IMR-90 (cell line): Measurements from ENCODE around the gene B4GALT1.
A peak's percentile ranks its signal among the peaks of the same experiment; 100 is the strongest.

Experiments
- CEBPB ChIP-seq: IDR thresholded peaks from 2 replicates; pipeline ENCODE4 v1.6.1; 2012; ENCODE audit warnings: low read depth, low read length, improper control_type of control experiment
- CHD1 ChIP-seq: IDR thresholded peaks from 2 replicates; pipeline ENCODE4 v1.6.1; 2012; ENCODE audit warnings: low read depth, low read length, improper control_type of control experiment
- CTCF ChIP-seq: conservative IDR thresholded peaks from 2 replicates; pipeline ENCODE4 v1.5.1; 2012; ENCODE audit warnings: mild to moderate bottlenecking, low read depth, low read length, improper control_type of control experiment
- ELK1 ChIP-seq: fragments of 150-350 bp; IDR thresholded peaks from 2 replicates; pipeline ENCODE4 v1.6.1; 2016; ENCODE audit warnings: low read depth, mild to moderate bottlenecking, low read length, moderate library complexity, borderline replicate concordance
- MAFK ChIP-seq: IDR thresholded peaks from 2 replicates; pipeline ENCODE4 v1.6.1; 2012; ENCODE audit warnings: low read depth, low read length, improper control_type of control experiment
- MAZ ChIP-seq: IDR thresholded peaks from 2 replicates; pipeline ENCODE4 v1.6.1; 2012; ENCODE audit warnings: low read depth, mild to moderate bottlenecking, low read length, improper control_type of control experiment, moderate library complexity, borderline replicate concordance
- MXI1 ChIP-seq: IDR thresholded peaks from 2 replicates; pipeline ENCODE4 v1.6.1; 2012; ENCODE audit warnings: low read depth, mild to moderate bottlenecking, low read length, moderate library complexity, borderline replicate concordance
- NFE2L2 ChIP-seq: fragments of 150-350 bp; IDR thresholded peaks from 2 replicates; pipeline ENCODE4 v1.6.1; 2016; ENCODE audit warnings: low read depth, mild to moderate bottlenecking, low read length
- POLR2A ChIP-seq: IDR thresholded peaks from 2 replicates; pipeline ENCODE4 v1.6.1; 2012; ENCODE audit warnings: mild to moderate bottlenecking, low read depth, low read length
- RAD21 ChIP-seq: IDR thresholded peaks from 2 replicates; pipeline ENCODE4 v1.6.1; 2012; ENCODE audit warnings: low read length, improper control_type of control experiment
- RCOR1 ChIP-seq: IDR thresholded peaks from 2 replicates; pipeline ENCODE4 v1.6.1; 2012; ENCODE audit warnings: mild to moderate bottlenecking, low read length, improper control_type of control experiment; ENCODE audit not compliant: insufficient replicate concordance
- RFX5 ChIP-seq: IDR thresholded peaks from 2 replicates; pipeline ENCODE4 v1.8.0; 2012; ENCODE audit warnings: low read depth, mild to moderate bottlenecking, low read length, moderate library complexity
- USF2 ChIP-seq: fragments of 150-350 bp; IDR thresholded peaks from 2 replicates; pipeline ENCODE4 v1.6.1; 2017; ENCODE audit warnings: mild to moderate bottlenecking, antibody characterized with exemption, low read length, low read depth

- TF ChIP-seq CTCF (no peak), POLR2A (no peak), CHD1 (no peak), RAD21 (no peak), ELK1 (no peak), NFE2L2 (no peak), CEBPB (no peak), MAFK (no peak), MXI1 (no peak), USF2 (no peak), RFX5 (peak; percentile 28; the same call in 1 of the 2 replicates), RCOR1 (no peak), MAZ (no peak)
Measured at GRCh38 chr9:33189331-33189791, 22.2 kb upstream of the B4GALT1 start.
